Ascending aorta (tissue), 2 donors: ENCODE data around the gene PON3. TPM values are rescaled to one million over a fixed set of nuclear protein-coding genes. Genes with fewer than 3 reads are reported as not detected.

Source experiments
- DNase-seq, 2 donors: peaks; one replicate each; pipeline ENCODE4 v3.0.0-alpha.2; 2019; ENCODE audit warnings: low spot score in 2 of 2
- H3K27ac ChIP-seq, 2 donors: fragments of 200-600 bp; sonication (generic); one replicate each; pipeline ENCODE4 v1.5.1; 2016 to 2017; ENCODE audit warnings: mild to moderate bottlenecking in 1 of 2
- H3K27me3 ChIP-seq: fragments of 200-600 bp; sonication (generic); one replicate; pipeline ENCODE4 v1.5.1; 2017
- H3K36me3 ChIP-seq, 2 donors: fragments of 200-600 bp; sonication (generic); one replicate each; pipeline ENCODE4 v1.5.1; 2016
- H3K4me1 ChIP-seq, 2 donors: fragments of 200-600 bp; sonication (generic); one replicate each; pipeline ENCODE4 v1.5.1; 2016 to 2017; ENCODE audit warnings: mild to moderate bottlenecking in 1 of 2
- H3K4me3 ChIP-seq, 2 donors: fragments of 200-600 bp; sonication (generic); one replicate each; pipeline ENCODE4 v1.5.1; 2016 to 2017; ENCODE audit warnings: mild to moderate bottlenecking in 1 of 2
- H3K9me3 ChIP-seq, 2 donors: fragments of 200-600 bp; sonication (generic); one replicate each; pipeline ENCODE4 v1.5.1; 2016
- CTCF ChIP-seq, 3 experiments: fragments of 200-600 bp in 2 of 3; fragments of 450-650 bp in 1 of 3; sonication (generic) in 2 of 3; IDR thresholded peaks; one replicate each; pipeline ENCODE4 v1.5.1; 2016 to 2019; ENCODE audit warnings: antibody characterized with exemption in 3 of 3, mild to moderate bottlenecking in 1 of 3, moderate library complexity in 1 of 3
- intact Hi-C: fragments of 100-400 bp; cut with DNase I; formaldehyde crosslinking; loops from one replicate; pipeline ENCODE4 v1.15.1; 2023
- total RNA-seq: library from RNA; depleted of rRNA; stranded (reverse); fragments of >200 nt; gene quantifications from one replicate; pipeline ENCODE4 v1.1.0, GENCODE V29; 2016

The PON3 gene
- total RNA-seq, 1 donor from 2014 or later: not detected

GRCh38 chr7:95321720-95322119, 74.5 kb downstream of the PON3 start:
- H3K4me3 ChIP-seq: no peak overlapping the region
- no peak for DNase-seq
- H3K27me3 ChIP-seq: no peaks in the 10 kb centered on the region
- no peak for TF ChIP-seq CTCF (IDR thresholded peaks at IDR 0.05)
- intact Hi-C loops: no loop called here
- no peaks in the 10 kb centered on the region for H3K4me1 ChIP-seq
- H3K27ac ChIP-seq: no peak overlapping the region
- H3K36me3 ChIP-seq: no peaks in the 10 kb centered on the region
- H3K9me3 ChIP-seq: no peaks in the 10 kb centered on the region

- intact Hi-C loops: no loop called here
- H3K36me3 ChIP-seq: no peaks in the 10 kb centered on the region
- H3K27ac ChIP-seq: no peak overlapping the region
- no peak for TF ChIP-seq CTCF (IDR thresholded peaks at IDR 0.05)
- H3K27me3 ChIP-seq: no peaks in the 10 kb centered on the region
- no peak overlapping the region for H3K4me3 ChIP-seq
- no peaks in the 10 kb centered on the region for H3K9me3 ChIP-seq
- DNase-seq: no peak
- H3K4me1 ChIP-seq: no peaks in the 10 kb centered on the region
Observed at GRCh38 chr7:95320651-95321050, 75.5 kb downstream of the PON3 start.

- no peak for TF ChIP-seq CTCF (IDR thresholded peaks at IDR 0.05)
- Histone ChIP-seq H3K9me3 (no peaks in the 10 kb centered on the region), H3K27me3 (no peaks in the 10 kb centered on the region), H3K4me3 (no peak overlapping the region), H3K4me1 (no peaks in the 10 kb centered on the region), H3K36me3 (no peaks in the 10 kb centered on the region), H3K27ac (no peak overlapping the region)
- DNase-seq: no peak
- intact Hi-C loops: no loop called here
Observed at GRCh38 chr7:95319570-95319969, 76.6 kb downstream of the PON3 start.

- Histone ChIP-seq H3K4me1 (no peaks in the 10 kb centered on the region), H3K27ac (no peak overlapping the region), H3K9me3 (no peaks in the 10 kb centered on the region), H3K36me3 (no peaks in the 10 kb centered on the region), H3K27me3 (no peaks in the 10 kb centered on the region), H3K4me3 (no peak overlapping the region)
- no peak for DNase-seq
- intact Hi-C loops: no loop called here
- TF ChIP-seq CTCF (IDR thresholded peaks at IDR 0.05): no peak
Observed at GRCh38 chr7:95318501-95319100, 77.6 kb downstream of the PON3 start.

GRCh38 chr7:95317966-95318365, 78.2 kb downstream of the PON3 start:
- TF ChIP-seq CTCF (IDR thresholded peaks at IDR 0.05): no peak
- Histone ChIP-seq H3K4me1 (no peaks in the 10 kb centered on the region), H3K36me3 (no peaks in the 10 kb centered on the region), H3K4me3 (no peak overlapping the region), H3K27me3 (no peaks in the 10 kb centered on the region), H3K9me3 (no peaks in the 10 kb centered on the region), H3K27ac (no peak overlapping the region)
- intact Hi-C loops: no loop called here
- DNase-seq: no peak

GRCh38 chr7:95317546-95317945, 78.6 kb downstream of the PON3 start:
- no peak for TF ChIP-seq CTCF (IDR thresholded peaks at IDR 0.05)
- no peaks in the 10 kb centered on the region for H3K4me1 ChIP-seq
- no peaks in the 10 kb centered on the region for H3K9me3 ChIP-seq
- no peak for DNase-seq
- no peak overlapping the region for H3K27ac ChIP-seq
- intact Hi-C loops: no loop called here
- H3K27me3 ChIP-seq: no peaks in the 10 kb centered on the region
- H3K36me3 ChIP-seq: no peaks in the 10 kb centered on the region
- H3K4me3 ChIP-seq: no peak overlapping the region
